Hepatocyte (in vitro differentiated cells): ENCODE data around the gene SLX9. TPM values are rescaled to one million over a fixed set of nuclear protein-coding genes. Genes with fewer than 3 reads are reported as not detected.

Experiments
- DNase-seq: peaks from one replicate; pipeline ENCODE4 v3.0.0-alpha.2; 2016; ENCODE audit warnings: low spot score
- H2AFZ ChIP-seq: fragments of 200-600 bp; sonication (generic); 2 replicates; pipeline ENCODE4 v1.6.0; 2016; ENCODE audit warnings: antibody characterized with exemption, mild to moderate bottlenecking
- H3K27ac ChIP-seq: fragments of 200-600 bp; sonication (generic); 2 replicates; pipeline ENCODE4 v1.5.1; 2016; ENCODE audit warnings: mild to moderate bottlenecking
- H3K27me3 ChIP-seq: fragments of 200-600 bp; sonication (generic); 2 replicates; pipeline ENCODE4 v1.6.1; 2016
- H3K36me3 ChIP-seq: fragments of 200-600 bp; sonication (generic); replicated peaks from 2 replicates; pipeline ENCODE4 v1.5.1; 2016; ENCODE audit warnings: low read depth; ENCODE audit not compliant: insufficient read depth
- H3K4me1 ChIP-seq: fragments of 200-600 bp; sonication (generic); 2 replicates; pipeline ENCODE4 v1.5.1; 2016; ENCODE audit warnings: mild to moderate bottlenecking, moderate library complexity; ENCODE audit not compliant: insufficient read depth
- H3K4me2 ChIP-seq: fragments of 200-600 bp; sonication (generic); 2 replicates; pipeline ENCODE4 v1.6.0; 2016
- H3K4me3 ChIP-seq: fragments of 200-600 bp; sonication (generic); 2 replicates; pipeline ENCODE4 v1.5.1; 2016; ENCODE audit warnings: mild to moderate bottlenecking
- H3K79me2 ChIP-seq: fragments of 200-600 bp; sonication (generic); 2 replicates; pipeline ENCODE4 v1.6.0; 2017; ENCODE audit warnings: mild to moderate bottlenecking
- H3K9me2 ChIP-seq: fragments of 200-600 bp; sonication (generic); replicated peaks from 2 replicates; pipeline ENCODE4 v1.6.0; 2017; ENCODE audit warnings: mild to moderate bottlenecking; ENCODE audit not compliant: insufficient read depth
- H3K9me3 ChIP-seq: fragments of 200-600 bp; sonication (generic); 2 replicates; pipeline ENCODE4 v1.5.1; 2016; ENCODE audit warnings: low read depth, mild to moderate bottlenecking
- H4K20me1 ChIP-seq: fragments of 200-600 bp; sonication (generic); 2 replicates; pipeline ENCODE4 v1.6.0; 2016; ENCODE audit warnings: mild to moderate bottlenecking; ENCODE audit not compliant: insufficient read depth, poor library complexity, severe bottlenecking
- CTCF ChIP-seq: fragments of 200-600 bp; sonication (generic); IDR thresholded peaks from 2 replicates; pipeline ENCODE4 v1.5.1; 2016; ENCODE audit warnings: antibody characterized with exemption, mild to moderate bottlenecking; ENCODE audit not compliant: poor library complexity
- EZH2 ChIP-seq: fragments of 200-600 bp; sonication (generic); IDR thresholded peaks from 2 replicates; pipeline ENCODE4 v1.6.1; 2016; ENCODE audit warnings: antibody characterized with exemption, mild to moderate bottlenecking, borderline replicate concordance
- EZH2phosphoT487 ChIP-seq: fragments of 200-600 bp; sonication (generic); IDR thresholded peaks from one replicate; pipeline ENCODE4 v1.6.1; 2018; ENCODE audit warnings: antibody characterized with exemption, mild to moderate bottlenecking, low read depth, moderate library complexity; ENCODE audit not compliant: unreplicated experiment, severe bottlenecking
- WGBS: methylation state at CpG from one replicate; pipeline ENCODE4 v1.1.6; 2016; ENCODE audit warnings: low lambda C conversion rate; ENCODE audit errors: missing lambda C conversion rate; 5-methylcytosine and 5-hydroxymethylcytosine counted together
- polyA plus RNA-seq: library from polyadenylated mRNA; unstranded; fragments of >200 nt; fragmentation: Nextera tagmentation; extraction: Ambion mirVana; gene quantifications from 2 replicates; pipeline ENCODE4 v1.2.1, GENCODE V29; 2016
- total RNA-seq: library from RNA; depleted of rRNA; stranded (reverse); fragments of >200 nt; gene quantifications from 2 replicates; pipeline ENCODE4 v1.2.3, GENCODE V29; 2014

The SLX9 gene
- total and polyA plus RNA-seq, 2 experiments from 2014 or later, result 16.3 to 33.2 TPM

- H3K4me1 ChIP-seq, result peaks cover 4% of the 10 kb centered on the region
- no peaks in the 10 kb centered on the region for H3K27me3 ChIP-seq
- no peaks in the 10 kb centered on the region for H3K79me2 ChIP-seq
- TF ChIP-seq CTCF, result no peak
- no peak for TF ChIP-seq EZH2phosphoT487
- TF ChIP-seq EZH2, result no peak
- no peak overlapping the region for H3K4me2 ChIP-seq
- no peaks in the 10 kb centered on the region for H3K36me3 ChIP-seq
- H3K9me2 ChIP-seq, result no peaks in the 10 kb centered on the region
- H2AFZ ChIP-seq, result no peak overlapping the region
- 84% methylated on average over 6 of the region's 6 CpGs for WGBS
- no peaks in the 10 kb centered on the region for H3K9me3 ChIP-seq
- no peak overlapping the region for H3K27ac ChIP-seq
- no peak for DNase-seq
- no peak overlapping the region for H3K4me3 ChIP-seq
- H4K20me1 ChIP-seq, result no peaks in the 10 kb centered on the region
Observed at GRCh38 chr21:44996501-44996921, 56.7 kb downstream of the SLX9 start.

- H4K20me1 ChIP-seq, result no peaks in the 10 kb centered on the region
- DNase-seq, result no peak
- no peak overlapping the region for H3K4me3 ChIP-seq
- no peaks in the 10 kb centered on the region for H3K36me3 ChIP-seq
- TF ChIP-seq EZH2phosphoT487 (no peak), EZH2 (no peak), CTCF (no peak)
- no peaks in the 10 kb centered on the region for H3K79me2 ChIP-seq
- H3K27ac ChIP-seq, result no peak overlapping the region
- no peak overlapping the region for H2AFZ ChIP-seq
- 88% methylated on average over 33 of the region's 36 CpGs for WGBS
- H3K4me1 ChIP-seq, result no peaks in the 10 kb centered on the region
- H3K27me3 ChIP-seq, result no peaks in the 10 kb centered on the region
- H3K4me2 ChIP-seq, result no peak overlapping the region
- no peaks in the 10 kb centered on the region for H3K9me2 ChIP-seq
- no peaks in the 10 kb centered on the region for H3K9me3 ChIP-seq
Observed at GRCh38 chr21:44996983-44997936, 57.4 kb downstream of the SLX9 start.

DNA sequence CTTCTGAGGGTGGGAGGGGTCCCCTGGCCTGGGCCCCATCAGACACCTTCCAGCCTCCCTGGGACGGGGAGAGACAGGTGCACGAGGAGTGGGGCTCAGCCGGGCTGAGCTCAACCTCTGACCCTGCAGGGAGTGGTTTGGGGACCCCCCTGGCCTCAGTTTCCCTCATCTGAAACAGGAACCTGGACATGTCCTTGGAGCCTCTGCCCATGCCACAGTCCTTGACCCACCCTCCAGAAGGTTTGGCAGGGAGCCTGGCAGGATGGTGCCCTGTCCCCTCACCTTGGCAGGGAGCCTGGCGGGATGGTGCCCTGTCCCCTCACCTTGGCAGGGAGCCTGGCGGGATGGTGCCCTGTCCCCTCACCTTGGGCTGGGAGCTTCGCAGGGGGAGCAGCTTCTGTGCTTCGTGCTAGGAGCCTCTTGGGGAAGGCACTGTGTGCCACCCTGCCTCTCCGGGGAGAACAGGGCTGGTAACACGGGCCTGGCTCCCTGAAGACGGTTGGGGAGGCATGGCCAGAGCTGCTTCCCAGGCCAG is 58.3 kb downstream of the SLX9 start:
- Histone ChIP-seq H3K36me3 (no peaks in the 10 kb centered on the region), H2AFZ (no peak overlapping the region), H3K9me2 (no peaks in the 10 kb centered on the region), H3K4me3 (no peak overlapping the region), H3K79me2 (no peaks in the 10 kb centered on the region), H3K4me2 (no peak overlapping the region), H4K20me1 (no peaks in the 10 kb centered on the region), H3K27ac (no peak overlapping the region), H3K27me3 (no peaks in the 10 kb centered on the region), H3K4me1 (no peaks in the 10 kb centered on the region), H3K9me3 (no peaks in the 10 kb centered on the region)
- no peak for DNase-seq
- no peak for TF ChIP-seq EZH2phosphoT487
- no peak for TF ChIP-seq CTCF
- no peak for TF ChIP-seq EZH2
- 85% methylated on average over 10 of the region's 10 CpGs for WGBS
